UCSD-AML1 (cell line): ENCODE measurements around the gene KAT5.
"Not testable (repeated sequence)": the region's sequence is repeated elsewhere in the genome, so short reads cannot be mapped to it uniquely, and the experiment has no call there.

Source experiments
- DNase-seq: peaks from one replicate; lab custom pipeline; 2025; ENCODE audit not compliant: unreplicated experiment; lab: John Stamatoyannopoulos, UW

Gene KAT5

DNA sequence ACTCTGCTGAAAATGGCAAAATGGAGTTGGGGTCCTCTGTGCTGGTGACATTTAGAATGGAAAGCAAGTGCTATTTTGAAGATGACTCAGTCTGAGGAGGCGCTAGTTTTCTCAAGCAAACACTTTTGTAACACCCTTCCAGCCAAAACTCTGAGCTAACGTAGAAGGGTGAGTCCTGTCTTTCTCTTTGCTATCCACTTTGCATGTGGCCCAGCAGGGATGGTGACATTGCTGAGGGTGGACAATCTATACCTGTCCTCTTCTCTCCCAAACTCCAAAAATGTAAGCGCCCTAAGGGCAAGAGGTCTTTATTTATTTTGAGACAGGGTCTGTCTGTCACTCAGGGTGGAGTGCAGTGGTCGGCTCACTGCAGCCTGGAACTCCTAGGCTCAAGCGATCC is 3.6 kb upstream of the KAT5 start:
- no peak for DNase-seq

DNA sequence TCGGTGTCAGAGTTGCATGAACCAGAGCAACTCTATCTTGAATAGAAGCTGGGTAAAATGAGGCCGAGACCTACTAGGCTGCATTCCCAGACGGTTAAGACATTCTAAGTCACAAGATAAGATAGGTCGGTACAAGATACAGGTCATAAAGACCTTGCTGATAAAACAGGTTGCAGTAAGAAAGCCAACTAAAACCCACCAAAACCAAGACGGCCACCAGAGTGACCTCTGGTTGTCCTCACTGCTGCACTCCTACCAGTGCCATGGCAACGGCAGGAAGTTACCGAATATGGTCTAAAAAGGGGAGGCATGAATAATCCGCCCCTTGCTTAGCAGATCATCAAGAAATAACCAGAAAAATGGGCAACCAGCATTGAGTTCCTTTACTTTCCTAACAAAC is 2.4 kb upstream of the KAT5 start:
- DNase-seq, result no peak

DNA sequence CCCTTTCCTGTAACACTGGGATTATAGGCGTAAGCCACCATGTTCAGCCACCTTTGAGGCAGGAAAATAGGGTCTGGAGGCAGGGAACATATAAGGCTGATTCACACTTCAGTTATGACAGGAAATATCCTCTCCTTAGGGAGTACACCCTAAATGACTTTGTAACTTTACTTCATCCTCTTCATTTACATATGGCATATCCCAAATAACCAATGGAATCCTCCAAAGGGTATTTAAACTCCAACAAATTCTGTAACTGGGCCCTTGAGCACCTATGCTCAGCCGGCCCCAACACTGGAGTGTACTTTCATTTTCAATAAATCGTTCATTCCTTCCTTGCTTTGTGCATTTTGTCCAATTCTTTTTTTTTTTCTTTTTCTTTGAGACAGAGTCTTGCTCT is 1.6 kb upstream of the KAT5 start:
- no peak for DNase-seq

DNA sequence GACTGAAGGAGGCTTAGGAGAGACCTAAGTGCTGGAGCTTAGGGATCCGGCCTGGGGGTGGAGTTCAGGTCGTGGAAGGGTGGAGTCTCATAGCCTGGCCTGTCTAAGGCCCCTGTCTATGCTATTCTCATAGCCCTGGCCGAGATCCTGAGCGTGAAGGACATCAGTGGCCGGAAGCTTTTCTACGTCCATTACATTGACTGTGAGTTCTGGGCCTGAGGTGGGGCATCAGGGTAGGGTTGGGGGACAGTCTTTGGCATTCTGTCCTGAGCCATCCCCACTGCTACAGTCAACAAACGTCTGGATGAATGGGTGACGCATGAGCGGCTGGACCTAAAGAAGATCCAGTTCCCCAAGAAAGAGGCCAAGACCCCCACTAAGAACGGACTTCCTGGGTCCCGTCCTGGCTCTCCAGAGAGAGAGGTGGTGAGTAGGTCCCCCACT is 603 bp downstream of the KAT5 start:
- DNase-seq, result no peak

DNA sequence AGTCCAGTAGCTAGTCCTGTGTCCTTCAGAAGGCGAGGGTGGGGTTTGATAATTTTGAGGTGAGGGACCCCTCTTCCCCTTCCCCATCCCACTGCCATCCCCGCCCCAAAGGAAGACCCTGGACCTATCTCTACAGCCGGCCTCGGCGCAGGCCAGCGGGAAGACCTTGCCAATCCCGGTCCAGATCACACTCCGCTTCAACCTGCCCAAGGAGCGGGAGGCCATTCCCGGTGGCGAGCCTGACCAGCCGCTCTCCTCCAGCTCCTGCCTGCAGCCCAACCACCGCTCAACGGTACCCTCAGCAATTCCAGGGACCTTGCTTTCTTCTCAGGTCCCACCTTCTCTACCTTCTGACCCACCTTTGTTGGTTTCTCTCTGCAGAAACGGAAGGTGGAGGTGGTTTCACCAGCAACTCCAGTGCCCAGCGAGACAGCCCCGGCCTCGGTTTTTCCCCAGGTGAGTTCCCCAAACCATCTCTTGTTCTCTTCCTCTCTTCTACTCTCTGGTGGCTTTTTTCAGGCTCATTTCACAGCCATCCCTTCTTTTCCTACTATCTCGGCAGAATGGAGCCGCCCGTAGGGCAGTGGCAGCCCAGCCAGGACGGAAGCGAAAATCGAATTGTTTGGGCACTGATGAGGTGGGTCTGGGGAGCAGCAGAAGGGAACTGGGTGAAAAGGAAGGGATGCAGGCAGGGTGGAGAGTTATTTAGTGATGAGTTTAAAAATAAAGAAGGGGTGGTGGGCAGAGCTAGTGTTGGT is 1.3 kb downstream of the KAT5 start:
- DNase-seq, result no peak

DNA sequence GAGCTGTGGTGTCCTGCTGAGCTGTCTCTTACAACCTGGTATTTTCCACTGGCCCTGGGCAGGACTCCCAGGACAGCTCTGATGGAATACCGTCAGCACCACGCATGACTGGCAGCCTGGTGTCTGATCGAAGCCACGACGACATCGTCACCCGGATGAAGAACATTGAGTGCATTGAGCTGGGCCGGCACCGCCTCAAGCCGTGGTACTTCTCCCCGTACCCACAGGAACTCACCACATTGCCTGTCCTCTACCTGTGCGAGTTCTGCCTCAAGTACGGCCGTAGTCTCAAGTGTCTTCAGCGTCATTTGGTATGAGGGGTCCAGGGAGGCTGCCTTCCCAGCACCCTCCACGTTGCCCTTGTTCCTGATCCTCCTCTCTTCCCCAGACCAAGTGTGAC is 2.4 kb downstream of the KAT5 start:
- DNase-seq, result no peak

DNA sequence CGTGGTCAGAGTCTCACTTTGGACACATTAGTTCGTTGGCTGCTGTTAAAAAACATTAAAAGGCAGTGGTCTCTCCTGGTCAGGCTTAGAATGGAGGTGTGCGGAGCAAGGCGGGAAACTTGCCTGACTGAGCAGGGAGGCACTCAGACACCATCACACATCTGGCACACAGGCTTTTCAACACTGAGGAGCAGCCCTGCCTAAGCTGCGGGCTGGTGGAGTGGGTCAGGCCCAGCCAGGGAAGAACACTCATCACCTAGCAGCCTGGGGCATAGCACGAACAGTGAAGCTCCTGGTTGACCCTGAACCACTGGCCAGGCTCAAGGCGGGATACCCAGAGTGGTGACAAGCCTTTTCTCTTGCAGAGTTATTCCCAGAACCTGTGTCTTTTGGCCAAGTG is 4.2 kb downstream of the KAT5 start:
- DNase-seq, result no peak

DNA sequence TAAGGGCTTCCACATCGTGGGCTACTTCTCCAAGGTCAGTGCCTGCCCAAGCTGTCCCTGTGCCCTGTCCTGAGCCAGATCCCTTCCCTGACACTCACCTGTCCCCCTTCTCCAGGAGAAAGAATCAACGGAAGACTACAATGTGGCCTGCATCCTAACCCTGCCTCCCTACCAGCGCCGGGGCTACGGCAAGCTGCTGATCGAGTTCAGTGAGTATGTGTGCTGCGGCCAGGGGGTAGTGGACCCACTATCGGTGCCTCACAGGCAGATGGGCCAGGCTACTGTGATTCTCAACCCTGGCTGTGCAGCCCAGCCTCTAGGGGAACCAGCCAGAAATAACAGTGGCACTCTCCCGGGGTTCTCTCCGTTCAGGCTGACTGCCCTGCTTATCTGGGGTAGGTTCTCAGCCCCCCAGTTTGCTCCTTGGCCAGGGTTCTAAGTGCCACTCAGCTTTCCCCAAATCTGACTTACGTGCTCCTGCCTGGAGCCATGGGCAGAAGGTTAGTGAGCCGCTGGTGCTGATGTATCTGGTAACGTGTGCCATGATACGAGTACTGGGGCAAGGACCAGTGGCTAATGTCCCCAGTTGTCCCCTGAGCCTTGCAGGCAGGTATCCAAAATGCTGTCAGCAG is 4.8 kb downstream of the KAT5 start:
- DNase-seq, result no peak

- no peak for DNase-seq
Measured at GRCh38 chr11:65717906-65718305, 5.9 kb downstream of the KAT5 start.

DNA sequence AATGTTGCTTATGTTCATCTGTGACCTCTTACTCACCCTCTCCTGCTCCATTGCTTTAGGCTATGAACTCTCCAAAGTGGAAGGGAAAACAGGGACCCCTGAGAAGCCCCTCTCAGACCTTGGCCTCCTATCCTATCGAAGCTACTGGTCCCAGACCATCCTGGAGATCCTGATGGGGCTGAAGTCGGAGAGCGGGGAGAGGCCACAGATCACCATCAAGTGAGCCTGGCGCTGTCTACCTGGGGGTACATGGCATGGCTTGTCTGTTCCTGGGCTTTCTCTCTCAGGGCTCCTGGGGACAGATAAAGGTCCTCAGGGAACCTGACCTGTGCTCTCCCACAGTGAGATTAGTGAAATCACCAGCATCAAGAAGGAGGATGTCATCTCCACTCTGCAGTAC is 6.5 kb downstream of the KAT5 start:
- DNase-seq, result no peak

- no peak for DNase-seq
Measured at GRCh38 chr11:65718964-65719492, 7.0 kb downstream of the KAT5 start.

- DNase-seq, result peak; percentile 65
Measured at GRCh38 chr11:65719871-65720210, 7.8 kb downstream of the KAT5 start.

GRCh38 chr11:65720211-65720934 is 8.3 kb downstream of the KAT5 start, which contains the start of gene RNASEH2C:
RNASEH2C (minus strand) TSS chr11:65720798; CDS start chr11:65720758, 40 bp downstream.
- peak; percentile 88 for DNase-seq

GRCh38 chr11:65722261-65722660 is 10.2 kb downstream of the KAT5 start:
- no peak for DNase-seq

- DNase-seq, result no peak
Measured at GRCh38 chr11:65726660-65727059, 14.6 kb downstream of the KAT5 start.

DNA sequence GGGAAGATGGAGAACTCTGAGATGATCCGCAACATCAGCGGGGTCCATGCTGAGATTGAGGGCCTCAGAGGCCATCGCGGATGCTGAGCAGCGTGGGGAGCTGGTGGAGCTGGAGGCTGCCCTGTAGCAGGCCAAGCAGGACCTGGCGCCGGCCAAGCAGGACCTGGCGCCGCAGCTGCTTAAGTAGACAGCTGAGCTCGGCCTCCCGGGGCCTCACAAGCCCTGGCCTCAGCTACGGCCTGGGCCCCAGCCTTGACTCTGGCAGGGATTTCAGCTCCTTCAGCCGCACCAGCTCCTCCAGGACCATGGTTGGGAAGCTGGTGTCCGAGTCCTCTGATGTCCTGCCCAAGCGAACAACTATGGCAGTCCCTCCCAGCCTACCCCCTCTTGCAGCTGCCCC is 15.8 kb downstream of the KAT5 start:
- DNase-seq, result no peak

DNA sequence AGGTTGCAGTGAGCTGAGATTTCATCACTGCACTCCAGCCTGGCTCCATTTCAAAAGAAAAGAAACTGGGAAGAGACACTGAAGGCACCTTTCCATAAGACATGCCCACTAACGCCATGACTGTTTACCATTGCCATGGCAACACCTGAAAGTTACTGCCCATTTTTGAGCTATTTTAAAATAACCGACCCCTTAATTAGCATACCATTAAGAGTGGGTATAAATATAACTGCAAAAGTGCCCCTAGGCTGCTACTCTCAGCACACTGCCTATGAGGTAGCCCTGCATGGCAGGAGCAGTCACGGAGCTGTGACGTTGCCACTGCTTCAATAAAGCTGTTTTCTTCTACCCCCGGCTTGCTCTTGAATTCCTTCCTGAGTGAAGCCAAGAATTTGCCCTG is 18.4 kb downstream of the KAT5 start:
- no peak for DNase-seq

- not testable (repeated sequence) for DNase-seq
Measured at GRCh38 chr11:65735111-65735510, 23.1 kb downstream of the KAT5 start.

- DNase-seq, result no peak
Measured at GRCh38 chr11:65736810-65737209, 24.8 kb downstream of the KAT5 start.

DNA sequence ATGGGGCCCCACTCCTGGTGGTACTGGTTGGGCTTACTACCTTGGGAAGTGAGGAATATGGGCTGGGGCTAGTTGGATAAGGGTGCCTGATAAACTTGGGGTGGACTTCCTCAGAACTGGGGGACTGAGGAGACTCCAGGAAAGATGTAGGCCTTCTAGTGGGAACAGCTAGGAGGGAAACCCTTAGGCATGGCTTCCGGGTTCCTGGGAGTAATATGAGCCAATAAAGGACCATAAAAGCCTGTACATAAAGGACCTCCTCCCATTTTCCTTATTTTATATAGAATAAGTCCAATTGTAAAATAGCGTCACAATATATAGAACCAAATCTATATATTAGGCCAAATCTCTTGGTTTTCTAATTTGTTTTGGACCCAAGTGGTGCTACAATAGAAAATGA is 27.0 kb downstream of the KAT5 start:
- no peak for DNase-seq

GRCh38 chr11:65741185-65741584 is 29.1 kb downstream of the KAT5 start:
- DNase-seq, result no peak

- DNase-seq, result no peak
Measured at GRCh38 chr11:65742353-65742752, 30.3 kb downstream of the KAT5 start.
